A172 (cell line): ENCODE data around the gene SLC2A10. TPM values are rescaled to one million over a fixed set of nuclear protein-coding genes. Genes with fewer than 3 reads are reported as not detected.

Experiments used
- DNase-seq: peaks from one replicate; pipeline ENCODE4 v3.0.0-alpha.2; 2015; ENCODE audit warnings: low spot score
- total RNA-seq: library from RNA; depleted of rRNA; stranded (reverse); fragments of >200 nt; shearing (Covaris generic); gene quantifications from 2 replicates; pipeline ENCODE4 v1.2.3, GENCODE V29; 2014

SLC2A10 gene
- total RNA-seq, 1 experiment from 2014 or later = 7.3 TPM

DNA sequence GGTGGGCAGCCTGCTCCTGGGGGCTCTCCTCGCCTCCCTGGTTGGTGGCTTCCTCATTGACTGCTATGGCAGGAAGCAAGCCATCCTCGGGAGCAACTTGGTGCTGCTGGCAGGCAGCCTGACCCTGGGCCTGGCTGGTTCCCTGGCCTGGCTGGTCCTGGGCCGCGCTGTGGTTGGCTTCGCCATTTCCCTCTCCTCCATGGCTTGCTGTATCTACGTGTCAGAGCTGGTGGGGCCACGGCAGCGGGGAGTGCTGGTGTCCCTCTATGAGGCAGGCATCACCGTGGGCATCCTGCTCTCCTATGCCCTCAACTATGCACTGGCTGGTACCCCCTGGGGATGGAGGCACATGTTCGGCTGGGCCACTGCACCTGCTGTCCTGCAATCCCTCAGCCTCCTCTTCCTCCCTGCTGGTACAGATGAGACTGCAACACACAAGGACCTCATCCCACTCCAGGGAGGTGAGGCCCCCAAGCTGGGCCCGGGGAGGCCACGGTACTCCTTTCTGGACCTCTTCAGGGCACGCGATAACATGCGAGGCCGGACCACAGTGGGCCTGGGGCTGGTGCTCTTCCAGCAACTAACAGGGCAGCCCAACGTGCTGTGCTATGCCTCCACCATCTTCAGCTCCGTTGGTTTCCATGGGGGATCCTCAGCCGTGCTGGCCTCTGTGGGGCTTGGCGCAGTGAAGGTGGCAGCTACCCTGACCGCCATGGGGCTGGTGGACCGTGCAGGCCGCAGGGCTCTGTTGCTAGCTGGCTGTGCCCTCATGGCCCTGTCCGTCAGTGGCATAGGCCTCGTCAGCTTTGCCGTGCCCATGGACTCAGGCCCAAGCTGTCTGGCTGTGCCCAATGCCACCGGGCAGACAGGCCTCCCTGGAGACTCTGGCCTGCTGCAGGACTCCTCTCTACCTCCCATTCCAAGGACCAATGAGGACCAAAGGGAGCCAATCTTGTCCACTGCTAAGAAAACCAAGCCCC, 16.0 kb downstream of the SLC2A10 start:
- no peak for DNase-seq

DNA sequence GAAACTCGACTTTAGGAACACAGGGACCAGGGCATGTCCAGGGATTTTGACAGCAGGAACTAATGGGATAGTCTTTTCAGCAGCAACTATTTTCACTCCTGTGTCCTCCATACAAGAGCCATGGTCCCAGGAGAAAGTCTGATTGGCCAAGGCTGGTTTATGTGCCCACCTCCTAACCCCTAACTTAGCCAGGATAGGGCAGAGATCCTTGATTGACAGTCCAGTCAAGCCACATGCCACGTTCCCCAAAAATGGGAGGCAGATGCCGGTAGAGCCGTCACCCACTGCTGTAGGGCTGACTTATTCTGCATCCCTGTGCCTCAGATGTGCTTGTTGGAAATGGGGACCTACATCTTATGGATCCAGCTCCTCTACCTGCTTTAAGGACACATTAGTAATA, 22.3 kb downstream of the SLC2A10 start:
- no peak for DNase-seq

DNA sequence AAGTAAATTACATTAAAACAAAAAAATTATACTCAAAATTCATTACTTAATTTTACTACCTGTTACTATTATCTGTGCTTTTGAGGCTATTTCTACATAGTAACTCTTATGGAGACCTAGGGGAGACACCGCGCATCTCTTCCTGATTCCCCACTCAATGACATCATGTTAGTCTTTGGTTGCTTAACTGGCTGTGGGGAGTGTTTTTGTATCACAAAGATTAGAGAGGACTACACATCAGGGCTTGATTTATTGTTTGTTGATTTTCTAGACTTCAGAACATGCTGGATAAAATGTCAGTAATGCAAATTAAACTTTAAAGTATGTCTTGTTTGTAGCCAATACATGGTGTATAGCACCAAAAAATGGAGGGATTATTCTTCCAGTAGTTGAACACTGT, 26.0 kb downstream of the SLC2A10 start:
- DNase-seq = no peak

DNA sequence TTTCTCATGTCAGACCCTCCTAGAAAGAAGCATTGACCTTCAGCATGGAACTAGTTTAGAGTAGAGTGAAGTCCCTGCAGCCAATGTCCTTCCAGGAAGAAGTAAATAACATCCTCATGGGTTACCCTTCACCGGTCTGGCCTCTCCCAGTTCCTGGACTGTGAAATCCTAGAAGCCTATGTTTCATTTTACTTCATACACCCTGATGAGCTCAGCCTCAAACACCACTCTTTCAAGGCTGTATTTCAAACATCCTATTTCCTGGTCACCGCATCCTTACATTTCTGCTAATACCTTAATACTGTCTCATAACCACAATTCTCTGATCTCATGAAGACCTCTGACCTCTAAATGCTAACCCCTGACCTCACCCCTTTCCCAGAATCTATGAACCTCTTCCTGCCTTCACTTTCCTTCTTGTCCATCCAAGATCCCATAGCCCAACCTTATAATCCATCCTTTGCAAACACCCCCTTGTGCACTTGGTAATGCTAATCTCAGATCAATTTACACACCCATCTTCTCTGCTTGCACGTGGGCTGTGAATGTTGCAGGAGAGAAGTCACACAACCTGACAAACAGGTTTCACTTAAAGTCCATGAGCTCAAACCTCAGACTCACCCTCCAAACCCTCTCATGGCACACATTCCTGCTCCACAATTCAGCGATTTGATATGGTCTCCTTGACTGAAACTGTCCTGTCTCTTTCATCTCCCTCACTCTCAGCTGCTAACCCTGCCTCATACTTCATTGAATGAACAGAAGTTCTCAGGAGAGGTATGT, 30.2 kb downstream of the SLC2A10 start:
- DNase-seq = no peak

DNA sequence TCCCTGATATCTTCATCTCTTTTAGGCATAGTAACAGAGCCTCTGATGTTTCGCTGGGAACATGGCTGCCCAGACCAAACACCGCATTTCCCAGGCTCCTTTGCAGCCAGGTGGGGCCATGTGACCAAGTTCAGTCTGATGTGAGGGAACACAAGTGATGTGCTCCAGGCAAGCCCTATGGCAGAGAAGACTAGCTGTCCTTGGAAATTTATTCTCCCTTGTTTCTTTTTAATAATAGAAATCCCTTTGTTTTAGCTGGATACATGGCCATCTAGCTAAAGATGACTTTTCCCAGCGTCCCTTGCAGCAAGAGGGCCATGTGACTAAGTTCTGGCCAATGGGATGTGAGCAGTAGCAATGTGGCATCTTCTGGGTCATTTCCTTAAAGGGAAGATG, 30.8 kb downstream of the SLC2A10 start:
- no peak for DNase-seq

DNA sequence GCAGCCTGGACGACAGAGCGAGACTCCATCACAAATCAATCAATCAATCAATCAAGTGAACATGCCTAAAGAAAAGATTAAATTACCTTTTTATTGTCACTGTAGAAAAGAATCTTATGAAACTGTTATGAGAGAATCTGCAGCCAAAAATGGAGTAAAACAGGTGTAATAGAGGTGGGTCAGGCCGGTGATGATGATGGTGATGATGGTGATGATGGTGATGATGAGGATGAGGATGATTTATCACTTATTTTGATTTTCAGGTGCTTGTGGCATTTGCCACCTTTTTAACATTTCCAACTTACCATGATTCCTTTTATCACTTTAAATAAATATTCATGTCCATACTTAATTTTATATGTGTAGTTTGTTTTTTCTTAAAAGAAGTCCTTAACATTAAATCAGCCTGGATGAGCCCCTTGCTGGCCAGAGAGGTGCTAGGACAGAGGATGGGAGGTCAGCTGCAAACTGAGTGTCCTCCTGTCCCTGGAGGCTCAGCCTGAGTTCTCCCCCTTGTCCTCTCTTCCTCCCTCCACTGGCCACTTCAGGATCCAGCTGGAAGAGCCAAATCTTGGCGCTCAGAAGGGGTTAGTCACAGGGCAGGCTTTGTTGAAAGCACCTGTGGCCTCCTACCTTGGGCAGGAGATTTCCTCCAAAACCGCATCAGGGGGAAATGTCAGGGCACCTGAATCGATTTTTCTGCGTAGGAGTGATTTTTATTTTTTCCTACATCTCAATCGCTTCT, 32.6 kb downstream of the SLC2A10 start:
- DNase-seq = no peak

DNA sequence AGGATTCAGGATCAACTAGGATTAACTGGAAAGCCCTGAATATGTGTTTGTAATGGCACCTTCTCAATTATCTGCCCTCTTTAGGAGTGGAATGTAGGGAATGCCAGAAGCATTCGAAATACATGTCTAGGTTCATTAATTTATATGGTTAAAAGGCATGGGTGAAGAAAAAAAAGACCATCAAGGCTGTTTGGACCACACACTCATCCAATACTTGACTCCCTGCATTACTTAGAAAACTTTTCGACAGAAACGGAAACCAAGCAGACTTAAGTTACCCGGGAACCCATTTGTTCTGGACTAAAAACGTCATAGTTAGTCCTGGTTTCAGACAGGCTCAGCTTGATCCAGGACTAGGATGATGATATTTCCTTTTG, 33.2 kb downstream of the SLC2A10 start:
- DNase-seq = no peak

DNA sequence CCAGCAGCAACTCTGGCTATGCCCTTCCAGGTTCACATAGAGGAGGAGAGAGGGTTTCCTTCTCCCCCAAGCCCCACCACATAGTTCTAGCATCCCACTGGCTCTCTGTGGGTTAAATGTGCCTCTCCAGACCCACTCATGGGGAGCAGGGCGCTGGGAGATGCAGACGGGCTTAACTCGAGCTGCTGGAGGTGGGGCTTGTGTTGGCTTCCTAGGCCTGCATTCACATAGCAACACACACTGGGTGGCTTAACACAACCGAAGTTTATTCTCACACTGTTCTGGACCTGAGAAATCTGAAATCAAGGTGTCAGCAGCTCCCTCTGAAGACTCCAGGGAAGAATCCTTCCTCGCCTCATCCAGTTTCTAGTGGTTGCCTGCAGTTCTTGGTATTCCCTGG, 33.6 kb downstream of the SLC2A10 start:
- DNase-seq = no peak

DNA sequence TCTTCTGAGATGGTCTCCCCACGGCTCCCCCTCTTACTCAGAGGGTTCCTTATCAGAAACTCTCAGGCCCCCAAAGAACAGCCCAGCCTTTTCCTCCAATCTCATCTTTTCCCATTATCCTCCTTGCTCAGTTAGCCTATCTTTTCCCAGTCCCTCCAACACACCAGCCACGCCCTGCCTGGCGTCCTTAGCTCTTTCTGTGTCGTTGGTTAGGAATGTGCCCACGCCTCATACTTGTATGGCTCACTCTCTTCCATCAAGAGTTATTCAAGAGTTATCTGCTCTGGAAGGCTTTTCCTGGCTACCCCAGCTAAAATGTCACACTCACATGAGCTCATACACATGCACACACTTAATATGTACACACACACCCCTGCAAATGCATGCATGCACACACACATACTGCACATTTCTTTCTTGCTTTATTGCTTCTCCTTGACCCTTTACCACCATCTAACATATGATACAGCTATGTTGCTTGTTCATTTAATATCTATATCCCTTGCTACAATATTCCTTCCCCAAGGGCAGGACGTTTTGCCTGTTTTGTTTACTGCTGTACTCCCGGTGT, 37.6 kb downstream of the SLC2A10 start:
- peak; percentile 34 for DNase-seq

DNA sequence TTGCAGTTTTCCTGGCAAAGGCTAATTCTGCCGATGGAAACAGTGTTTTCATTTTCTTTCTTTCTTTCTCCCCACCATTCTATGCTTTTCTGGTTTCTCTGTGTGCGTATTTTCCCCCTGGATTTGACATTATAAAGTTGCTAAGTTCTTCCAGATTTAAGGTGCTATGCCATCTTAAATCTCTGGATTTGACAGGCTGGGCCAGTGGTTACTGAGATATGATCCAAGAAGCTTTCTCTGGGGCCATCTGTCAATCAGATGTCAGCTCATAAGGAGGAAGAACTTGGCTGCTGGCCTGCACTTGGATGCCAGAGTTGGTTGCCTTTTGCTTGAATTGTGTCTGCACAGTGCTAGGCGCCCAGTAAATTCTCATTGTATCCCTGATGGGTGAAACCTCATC, 39.7 kb downstream of the SLC2A10 start:
- DNase-seq = no peak

DNA sequence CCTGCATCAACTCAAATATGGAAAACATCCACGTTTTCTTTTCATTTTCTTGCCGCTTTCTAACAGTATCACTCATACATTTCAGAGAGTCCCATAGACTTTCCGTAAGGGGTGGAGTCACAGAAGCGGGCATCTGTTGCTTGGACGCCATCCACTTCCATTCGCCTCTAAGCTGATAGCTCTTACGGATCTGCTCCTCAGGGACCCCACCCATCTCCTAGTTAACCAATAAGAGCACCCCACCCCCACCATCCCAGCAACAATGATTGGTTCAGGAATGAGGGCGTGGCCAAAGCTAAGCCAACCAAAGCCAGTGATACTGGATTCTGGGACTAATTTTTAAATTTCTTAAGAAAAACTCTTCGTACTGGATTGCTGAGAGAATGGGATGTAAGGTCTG, 42.4 kb downstream of the SLC2A10 start:
- DNase-seq = peak; percentile 96

DNA sequence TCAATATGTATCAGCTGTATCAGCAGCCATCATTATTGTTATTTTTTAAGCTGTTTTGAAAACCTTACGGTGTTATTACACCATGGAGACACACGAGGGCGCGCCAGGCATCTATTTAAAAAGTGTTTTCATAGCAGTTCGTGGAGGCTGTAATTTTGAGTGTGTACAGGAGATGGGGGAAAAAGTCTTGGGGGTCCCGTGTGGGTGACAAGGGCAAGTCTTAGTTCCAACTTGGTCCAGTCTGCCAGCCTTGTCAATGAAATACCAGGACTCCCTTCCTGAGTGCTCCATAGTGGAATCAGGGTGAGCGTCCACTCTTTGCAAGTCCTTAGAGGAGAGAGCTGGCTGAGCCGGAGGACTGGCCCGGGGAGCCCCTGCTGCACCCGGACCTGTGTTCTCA, 43.3 kb downstream of the SLC2A10 start:
- peak; percentile 61 for DNase-seq

DNA sequence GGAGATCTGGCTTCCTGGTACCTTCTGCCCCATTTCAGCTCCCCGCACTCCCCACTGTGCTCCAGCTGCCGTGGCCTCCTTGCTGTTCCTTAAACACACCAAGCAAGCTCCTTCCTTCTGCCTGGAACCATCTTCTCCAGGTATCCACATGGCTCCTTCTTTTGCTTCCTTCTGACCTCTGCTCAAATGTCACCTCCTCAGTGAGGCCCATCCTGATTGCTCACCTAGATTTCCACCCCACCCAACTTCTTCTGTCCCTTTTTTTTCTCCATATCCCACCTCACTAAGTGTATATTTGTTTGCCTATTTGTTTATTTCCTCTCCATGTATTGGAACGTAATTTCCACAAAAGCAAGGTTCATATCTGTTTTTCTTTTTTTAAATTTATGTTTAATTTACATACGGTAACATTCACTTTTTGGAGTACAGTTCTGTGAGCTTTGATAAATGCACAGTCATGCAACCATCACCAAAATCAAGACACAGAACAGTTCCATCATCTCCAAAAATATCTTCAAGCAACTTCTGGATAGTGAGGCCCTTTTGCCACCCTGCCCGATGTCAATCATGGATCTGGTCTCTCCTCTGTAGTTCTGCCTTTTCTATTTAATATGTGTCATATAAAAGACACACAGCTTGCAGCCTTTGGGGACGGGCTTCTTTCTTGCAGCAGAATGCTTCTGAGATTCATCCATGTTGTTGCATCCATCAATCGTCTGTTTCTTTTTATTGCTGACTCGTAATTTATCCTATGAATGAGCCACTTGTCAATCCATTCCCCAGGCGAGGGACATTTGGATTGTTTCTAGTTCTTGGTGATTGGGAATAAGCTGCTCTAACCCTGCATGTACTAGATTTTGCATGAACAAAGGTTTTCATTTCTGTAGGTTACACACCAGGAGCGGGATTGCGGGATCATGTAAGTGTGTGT, 46.3 kb downstream of the SLC2A10 start:
- no peak for DNase-seq

DNA sequence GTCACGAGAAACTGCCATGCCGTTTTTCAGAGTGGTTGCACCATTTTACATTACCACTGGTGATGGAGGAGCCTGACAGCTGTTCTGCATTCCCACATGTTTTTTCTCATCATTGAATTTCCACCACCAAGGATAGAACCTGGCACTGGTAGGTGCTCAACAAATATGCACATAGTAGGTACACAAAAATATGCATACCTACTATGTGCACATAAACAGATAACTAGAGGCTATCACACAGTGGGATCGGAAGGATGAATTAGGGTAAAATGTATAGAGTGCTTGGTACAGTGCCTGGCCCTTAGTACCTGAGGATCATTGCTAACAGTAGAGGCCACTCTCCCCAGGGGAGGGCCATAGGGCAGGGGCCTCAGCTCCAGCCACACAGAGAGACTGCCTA, 47.0 kb downstream of the SLC2A10 start:
- no peak for DNase-seq

DNA sequence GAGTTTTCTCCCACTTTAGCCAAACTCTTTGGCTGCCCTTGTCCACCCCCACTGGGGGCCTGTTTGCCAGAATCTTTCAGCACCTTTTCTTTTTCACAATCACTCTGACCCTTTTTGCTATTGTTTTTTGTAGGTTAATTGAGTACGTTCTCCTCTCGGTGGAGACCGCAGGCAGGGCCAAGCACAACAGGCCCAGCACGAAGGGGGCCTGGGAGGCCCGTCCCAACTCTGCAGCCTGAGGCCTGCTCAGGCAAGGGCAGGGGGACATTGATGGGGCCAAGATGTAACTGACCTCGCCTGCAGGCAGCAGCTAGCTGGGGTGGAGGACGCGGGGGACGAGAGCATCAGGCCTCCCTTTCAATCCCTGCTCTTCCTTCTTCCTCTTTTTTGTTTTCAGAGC, 47.7 kb downstream of the SLC2A10 start:
- DNase-seq = no peak

DNA sequence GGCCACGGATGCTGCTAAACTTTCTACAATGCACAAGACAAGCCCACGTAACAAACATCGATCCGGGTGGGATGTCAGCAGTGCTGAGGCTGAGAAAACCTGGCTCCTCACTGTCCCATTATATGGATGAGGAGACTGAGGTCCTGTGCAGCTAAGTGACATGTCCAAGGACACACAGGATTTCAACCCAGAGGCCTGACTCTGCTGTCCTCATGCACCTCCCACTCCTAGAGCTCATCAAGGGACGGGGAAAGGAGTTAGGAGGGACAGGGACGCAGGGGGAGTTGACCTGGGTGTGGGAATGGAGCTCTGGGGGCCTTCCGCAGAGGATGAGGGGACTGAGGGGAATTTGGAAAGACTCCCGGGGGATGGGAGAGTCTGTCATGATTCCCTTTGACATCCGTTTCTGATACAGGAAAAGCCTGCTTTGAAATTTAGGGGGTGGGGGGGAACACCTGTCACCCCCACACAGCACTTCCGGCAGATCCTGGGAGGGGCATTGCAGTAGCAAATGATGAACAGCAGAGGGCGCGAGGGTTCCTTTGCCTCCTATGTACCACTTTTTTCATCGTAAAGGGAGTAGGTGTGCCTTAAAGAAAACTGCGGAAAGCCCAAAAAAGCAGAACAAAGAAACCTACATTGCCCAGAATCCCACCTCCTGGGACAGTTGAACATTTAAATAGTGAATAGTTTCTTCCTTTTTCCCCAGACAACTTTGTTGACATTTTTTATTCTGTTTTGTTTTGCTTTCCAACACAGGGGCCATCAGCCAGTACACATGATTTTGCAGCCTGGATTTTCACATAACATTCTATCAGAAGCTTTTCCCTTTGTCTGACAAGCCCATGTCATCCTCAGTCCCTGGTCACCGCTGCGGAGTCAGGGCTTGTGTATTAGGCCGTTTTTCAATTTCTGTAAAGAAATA, 48.6 kb downstream of the SLC2A10 start:
- peak; percentile 69 for DNase-seq

DNA sequence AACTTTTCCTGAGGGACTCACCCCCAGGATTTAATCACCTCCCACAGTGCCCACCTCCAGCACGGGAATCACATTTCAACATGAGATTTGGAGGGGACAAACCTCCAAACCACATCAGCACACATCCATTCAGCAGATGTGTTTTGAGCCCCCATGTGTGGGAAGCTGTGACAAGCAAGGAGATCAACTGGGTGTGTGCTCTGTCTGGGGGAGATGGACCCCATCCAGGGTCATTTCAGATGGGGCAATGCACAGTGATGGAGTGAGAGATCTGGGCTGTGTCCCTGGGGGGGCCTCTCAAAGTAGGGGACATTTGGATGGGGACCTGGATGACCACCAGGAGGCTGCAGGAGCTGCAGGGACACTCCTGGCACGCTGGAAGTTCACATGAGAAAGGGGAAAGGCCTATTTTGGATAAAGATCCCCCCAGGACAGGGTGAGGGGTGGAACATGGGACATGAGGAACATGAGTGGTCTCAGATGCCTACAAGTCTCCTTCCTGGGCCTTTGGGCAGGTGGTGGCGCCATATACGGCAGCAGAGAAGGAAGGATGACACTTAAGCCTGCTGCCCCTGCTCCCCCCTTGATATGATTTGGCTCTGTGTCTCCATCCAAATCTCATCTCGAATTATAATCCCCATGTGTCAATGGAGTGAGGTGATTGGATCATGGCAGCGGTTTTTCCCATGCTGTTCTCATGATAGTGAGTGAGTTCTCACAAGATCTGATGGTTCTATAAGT, 49.6 kb downstream of the SLC2A10 start:
- no peak for DNase-seq

DNA sequence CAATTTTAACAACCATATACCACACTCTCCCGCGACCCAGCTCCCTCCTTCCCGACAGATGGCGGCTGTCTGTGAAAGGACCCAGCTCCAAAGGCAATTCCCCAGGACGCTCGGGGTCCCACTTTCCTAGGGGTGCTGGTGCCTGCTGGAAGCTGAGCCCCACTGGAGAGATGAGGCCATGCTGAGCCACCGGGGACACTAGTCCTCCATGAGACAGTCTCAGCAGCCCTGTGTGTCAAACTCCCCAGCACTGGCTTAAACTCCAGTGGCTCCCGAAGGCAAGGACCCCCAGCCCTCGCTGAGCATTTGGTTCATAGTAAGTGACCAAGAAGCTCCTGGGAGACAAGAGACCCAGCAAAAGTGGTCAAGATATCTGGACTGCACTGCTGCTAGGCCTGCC, 52.1 kb downstream of the SLC2A10 start:
- DNase-seq = no peak

DNA sequence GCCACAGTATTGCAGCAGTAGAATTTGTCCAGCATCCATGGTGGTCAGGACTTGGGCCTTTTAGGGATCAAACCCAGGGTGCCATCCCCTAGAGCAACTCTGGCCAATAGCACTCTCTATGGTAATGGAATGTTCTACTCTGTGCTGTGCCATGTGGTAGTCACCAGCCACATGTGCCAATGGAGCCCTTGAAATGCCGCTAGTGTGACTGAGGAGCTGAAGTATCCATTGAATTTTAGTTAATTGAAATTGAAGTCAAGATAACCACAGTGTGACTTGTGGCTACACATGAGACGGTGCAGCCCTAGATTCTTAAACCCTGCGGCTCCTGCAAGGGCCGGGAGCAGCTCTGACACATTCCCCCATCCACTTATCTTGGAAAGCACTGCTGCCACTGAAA, 54.6 kb downstream of the SLC2A10 start:
- no peak for DNase-seq
